Measurements from ENCODE around the gene POLR2B. TPM values are rescaled to one million over a fixed set of nuclear protein-coding genes. Genes with fewer than 3 reads are reported as not detected.

POLR2B gene
- total RNA-seq, 4 donors from 2014 or later, result 58.0 to 109 (median 83.3) TPM

GRCh38 chr4:57043347-57044251, 64.9 kb downstream of the POLR2B start:
- no peak for TF ChIP-seq CTCF (IDR thresholded peaks at IDR 0.05; ENCODE audit: low read depth)

DNA sequence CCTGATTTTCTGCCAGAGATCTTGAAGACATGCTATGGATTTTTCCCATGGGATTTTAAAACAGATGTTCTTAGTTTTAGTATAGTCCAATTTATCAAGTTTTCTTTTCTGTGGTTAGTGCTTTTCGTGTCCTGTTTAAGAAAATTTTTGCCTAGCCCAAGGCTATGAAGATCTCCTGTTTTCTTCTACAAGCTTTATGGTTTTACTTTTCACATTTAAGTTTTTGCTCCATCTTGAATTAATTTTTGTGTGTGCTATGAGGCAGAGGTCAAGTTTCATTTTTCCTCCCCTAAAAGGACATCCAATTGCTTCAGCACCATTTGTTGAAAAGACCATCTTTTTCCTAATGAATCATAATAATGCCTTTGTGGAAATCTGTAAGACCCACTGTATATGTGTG, 65.6 kb downstream of the POLR2B start:
- TF ChIP-seq CTCF (IDR thresholded peaks at IDR 0.05; ENCODE audit: low read depth), result no peak

GRCh38 chr4:57044996-57045395, 66.3 kb downstream of the POLR2B start:
- TF ChIP-seq CTCF (IDR thresholded peaks at IDR 0.05; ENCODE audit: low read depth), result no peak

- TF ChIP-seq CTCF (IDR thresholded peaks at IDR 0.05; ENCODE audit: low read depth), result no peak
These were observed 70.1 kb downstream of the POLR2B start for GRCh38 chr4:57048590-57049304.

DNA sequence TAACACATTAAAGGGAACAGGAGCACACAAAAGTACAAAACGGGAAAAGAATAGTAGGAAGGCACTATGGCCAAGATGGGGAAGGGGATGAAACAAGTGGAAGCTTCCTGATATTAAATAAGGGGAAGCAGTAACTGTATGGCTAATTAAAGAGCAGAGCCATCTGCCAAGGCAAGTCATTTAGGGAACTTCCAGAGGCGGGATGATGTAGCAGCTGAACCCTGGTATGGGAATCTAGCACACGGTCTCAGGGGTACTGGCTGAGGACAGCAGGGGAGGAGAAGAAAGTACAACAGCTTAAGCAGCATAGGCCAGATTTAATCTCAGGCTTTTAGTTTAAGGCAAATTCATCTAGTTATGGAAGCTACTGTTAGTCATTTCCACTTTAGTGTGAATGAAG, 72.4 kb downstream of the POLR2B start:
- no peak for TF ChIP-seq CTCF (IDR thresholded peaks at IDR 0.05; ENCODE audit: low read depth)

- no peak for TF ChIP-seq CTCF (IDR thresholded peaks at IDR 0.05; ENCODE audit: low read depth)
These were observed 72.8 kb downstream of the POLR2B start for GRCh38 chr4:57051524-57051923.

- no peak for TF ChIP-seq CTCF (IDR thresholded peaks at IDR 0.05; ENCODE audit: low read depth)
These were observed 74.8 kb downstream of the POLR2B start for GRCh38 chr4:57053508-57053907.

All from subcutaneous adipose tissue (tissue), 4 donors.